Measurements from ENCODE around the gene DCP1B. TPM values are rescaled to one million over a fixed set of nuclear protein-coding genes. Genes with fewer than 3 reads are reported as not detected.

Gene DCP1B
- total RNA-seq: 10.5 and 21.2 TPM in 2 replicates

DNA sequence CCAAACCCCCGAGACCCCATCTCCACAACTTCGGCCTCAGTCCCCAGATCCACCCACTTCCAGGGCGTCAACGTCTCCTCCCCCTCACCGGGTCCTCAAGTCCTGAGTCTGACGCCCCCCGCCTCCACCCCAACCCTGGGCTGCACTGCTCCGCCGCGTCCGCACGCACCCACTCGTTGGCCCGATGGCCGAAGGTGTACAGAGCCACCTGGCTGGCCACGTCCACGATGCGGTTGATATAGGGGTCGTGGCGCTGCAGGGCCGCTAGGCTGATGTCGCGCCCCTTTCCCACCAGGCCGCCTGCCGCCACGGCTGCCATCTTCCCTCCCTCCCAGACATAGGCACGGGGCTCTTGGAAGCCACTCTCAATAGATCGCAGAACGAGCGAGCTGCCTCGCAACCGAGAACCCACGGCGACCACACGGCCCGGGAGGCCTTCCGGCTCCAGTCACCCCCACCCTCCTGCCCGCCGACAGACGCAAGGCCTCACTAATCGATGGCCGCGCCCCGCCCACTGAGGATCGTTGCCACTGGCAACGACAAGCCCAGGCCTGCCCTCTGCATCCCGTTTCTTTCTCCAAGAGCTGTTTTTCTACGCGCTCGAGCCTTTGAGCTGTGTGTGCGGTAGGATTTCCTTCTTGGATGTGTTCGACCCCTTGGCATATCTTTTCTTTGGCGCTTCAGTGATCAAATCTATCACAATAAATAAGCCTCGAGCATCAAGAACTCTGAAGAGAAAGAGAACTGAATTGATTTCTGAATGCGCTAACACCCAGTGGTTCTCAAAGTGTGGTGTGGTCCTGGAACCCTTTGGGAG, at the start of gene DCP1B:
DCP1B (minus strand) TSS at position 345 of the 817 bp plus-strand sequence; CDS start at position 319, 26 bp downstream.
- peak; percentile 3 for TF ChIP-seq CTCF (conservative IDR thresholded peaks at IDR 0.05; ENCODE audit: low read depth, low read length)
- peak within 1 kb of the TSS; percentile 77 for H3K4me3 ChIP-seq (ENCODE audit: low read depth, low read length)
- peak; percentile 58 for DNase-seq (ENCODE audit: low read depth)

GRCh38 chr12:2053691-2054090, 49.4 kb upstream of the DCP1B start:
- no peak overlapping the region for H3K4me3 ChIP-seq (ENCODE audit: low read depth, low read length)
- no peak for DNase-seq (ENCODE audit: low read depth)
- TF ChIP-seq CTCF (conservative IDR thresholded peaks at IDR 0.05; ENCODE audit: low read depth, low read length): no peak

GRCh38 chr12:2052826-2053678, 48.8 kb upstream of the DCP1B start, which contains the start of gene CACNA1C:
Gene CACNA1C, plus strand, starts transcription at chr12:2052987. Its CDS starts 576 bp downstream, at chr12:2053563.
- no peak for DNase-seq (ENCODE audit: low read depth)
- TF ChIP-seq CTCF (conservative IDR thresholded peaks at IDR 0.05; ENCODE audit: low read depth, low read length): no peak
- H3K4me3 ChIP-seq (ENCODE audit: low read depth, low read length): peak within 1 kb of the TSS; percentile 39

DNA sequence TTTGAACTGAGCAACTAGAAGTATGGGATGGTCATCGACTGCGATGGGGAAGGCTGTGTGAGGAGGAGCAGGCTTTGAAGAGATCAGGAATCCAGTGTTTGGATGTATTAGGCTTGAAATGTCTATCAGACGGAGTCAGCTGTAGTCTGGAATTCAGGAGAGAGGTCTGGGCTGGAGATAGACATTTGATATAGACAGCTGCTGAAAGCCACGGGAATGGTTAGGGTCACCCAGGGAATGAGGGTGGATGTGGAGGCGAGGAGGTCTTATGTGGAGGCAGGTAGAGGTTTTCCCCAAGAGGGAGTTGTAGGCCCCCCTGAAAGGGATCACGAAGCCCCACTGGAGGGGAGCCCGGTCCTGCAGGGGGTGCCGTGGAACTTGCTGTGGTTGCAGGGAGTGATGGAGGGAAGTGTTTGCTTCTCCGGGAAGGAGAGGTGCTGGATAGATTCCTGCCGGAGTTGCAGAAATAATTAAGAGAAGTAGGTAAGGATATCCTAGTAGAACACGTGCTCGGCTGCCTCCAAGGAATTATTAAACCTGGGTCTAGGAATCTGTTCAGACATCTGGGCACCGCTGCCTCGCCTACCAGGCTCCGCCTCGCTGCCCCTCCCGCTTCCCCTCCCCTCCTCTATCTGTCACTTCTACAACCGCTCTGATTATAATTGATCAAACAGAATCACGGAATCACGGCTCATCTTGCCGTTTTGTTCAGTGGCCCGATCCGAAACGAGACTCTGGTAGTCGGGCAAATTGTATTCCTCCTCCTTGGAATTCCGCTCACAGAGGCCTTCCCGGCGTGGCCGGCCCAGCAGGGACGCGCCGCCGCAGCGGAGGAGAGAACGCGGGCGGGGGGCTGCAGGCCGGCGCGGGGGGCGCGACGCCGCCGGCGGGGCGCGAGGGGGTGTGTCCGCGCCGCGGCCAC, 47.7 kb upstream of the DCP1B start:
- DNase-seq (ENCODE audit: low read depth): no peak
- TF ChIP-seq CTCF (conservative IDR thresholded peaks at IDR 0.05; ENCODE audit: low read depth, low read length): no peak
- no peak overlapping the region for H3K4me3 ChIP-seq (ENCODE audit: low read depth, low read length)

- no peak for DNase-seq (ENCODE audit: low read depth)
- TF ChIP-seq CTCF (conservative IDR thresholded peaks at IDR 0.05; ENCODE audit: low read depth, low read length): no peak
These were observed 45.6 kb upstream of the DCP1B start for GRCh38 chr12:2049604-2050540.

More at GRCh38 chr12:2049604-2050540, 45.6 kb upstream of the DCP1B start:
- H3K4me3 ChIP-seq (ENCODE audit: low read depth, low read length): no peak overlapping the region
